Colonic mucosa (tissue), 4 donors: ENCODE results near the gene ZNF813. TPM values are rescaled to one million over a fixed set of nuclear protein-coding genes. Genes with fewer than 3 reads are reported as not detected.
"Not testable (repeated sequence)": the region's sequence is repeated elsewhere in the genome, so short reads cannot be mapped to it uniquely, and the experiment has no call there.

Experiments
- DNase-seq: peaks from one replicate; pipeline ENCODE4 v3.0.0-alpha.2; 2020
- H3K27ac ChIP-seq: fragments of 200-600 bp; one replicate; pipeline ENCODE4 v1.8.0; 2021
- H3K27me3 ChIP-seq: fragments of 200-600 bp; one replicate; pipeline ENCODE4 v1.8.0; 2021
- H3K36me3 ChIP-seq: fragments of 200-600 bp; one replicate; pipeline ENCODE4 v1.8.0; 2021
- H3K4me1 ChIP-seq: fragments of 200-600 bp; one replicate; pipeline ENCODE4 v1.8.0; 2021; ENCODE audit warnings: mild to moderate bottlenecking
- H3K4me3 ChIP-seq: fragments of 200-600 bp; one replicate; pipeline ENCODE4 v1.8.0; 2021
- H3K9ac ChIP-seq, 2 donors: one replicate each; pipeline ENCODE4 v1.7.0; 2013; ENCODE audit warnings: control low read depth in 2 of 2, low read depth in 2 of 2, low read length in 2 of 2
- H3K9me3 ChIP-seq: fragments of 200-600 bp; one replicate; pipeline ENCODE4 v1.8.0; 2021
- CTCF ChIP-seq: fragments of 200-600 bp; IDR thresholded peaks from one replicate; pipeline ENCODE4 v1.8.0; 2022; ENCODE audit warnings: antibody characterized with exemption, mild to moderate bottlenecking
- intact Hi-C: fragments of 100-400 bp; cut with DNase I; formaldehyde crosslinking; loops from one replicate; pipeline ENCODE4 v1.14.1; 2022
- total RNA-seq, 2 donors: library from RNA; stranded (reverse); fragmentation: NEBNext Ultra II Directional in 1 of 2; extraction: Animal tissue kit (Norgen Biotek cat#: 25700) in 1 of 2; gene quantifications; one replicate each; pipeline ENCODE4 v1.2.1, GENCODE V29; 2021
- donor health status: healthy.
- donor health status: DM: no; HTN: no; CAD: no.
- donor health status: DM: no; HTN: no; CAD: no.

ZNF813 gene
- total RNA-seq, 2 donors from 2014 or later = 3.6 to 4.9 TPM

- Histone ChIP-seq H3K4me1 (no peaks in the 10 kb centered on the region), H3K4me3 (no peak overlapping the region), H3K9me3 (no peaks in the 10 kb centered on the region), H3K27me3 (no peaks in the 10 kb centered on the region), H3K9ac (no peak overlapping the region), H3K36me3 (no peaks in the 10 kb centered on the region), H3K27ac (no peak overlapping the region)
- no peak for DNase-seq
- no peak for TF ChIP-seq CTCF
- intact Hi-C loops = loop anchor here (10.0 kb wide), 1 partner anchor 317 kb away; the partner anchor contains the start of gene ZNF665
Measured at GRCh38 chr19:53511357-53511756, 43.8 kb downstream of the ZNF813 start.

GRCh38 chr19:53511933-53512374 lies 44.4 kb downstream of the ZNF813 start:
- H3K4me3 ChIP-seq = no peak overlapping the region
- no peaks in the 10 kb centered on the region for H3K9me3 ChIP-seq
- H3K27ac ChIP-seq = no peak overlapping the region
- intact Hi-C loops = loop anchor here (10.0 kb wide), 1 partner anchor 317 kb away; the partner anchor contains the start of gene ZNF665
- no peak overlapping the region for H3K9ac ChIP-seq
- TF ChIP-seq CTCF = peak; percentile 31
- no peaks in the 10 kb centered on the region for H3K27me3 ChIP-seq
- H3K36me3 ChIP-seq = no peaks in the 10 kb centered on the region
- H3K4me1 ChIP-seq = no peaks in the 10 kb centered on the region
- peak; percentile 54 for DNase-seq

GRCh38 chr19:53515047-53515446 lies 47.5 kb downstream of the ZNF813 start:
- H3K9ac ChIP-seq, H3K9me3 ChIP-seq, H3K4me3 ChIP-seq, H3K36me3 ChIP-seq, H3K27me3 ChIP-seq, H3K4me1 ChIP-seq, DNase-seq, H3K27ac ChIP-seq: not testable (repeated sequence)
- intact Hi-C loops = loop anchor here (10.0 kb wide), 1 partner anchor 320 kb away; the partner anchor contains the start of gene ZNF665

GRCh38 chr19:53517114-53517741 lies 49.7 kb downstream of the ZNF813 start:
- DNase-seq = no peak
- H3K4me1 ChIP-seq = peaks cover 4% of the 10 kb centered on the region
- H3K9me3 ChIP-seq = no peaks in the 10 kb centered on the region
- no peak overlapping the region for H3K9ac ChIP-seq
- H3K27ac ChIP-seq = no peak overlapping the region
- H3K4me3 ChIP-seq = no peak overlapping the region
- no peak for TF ChIP-seq CTCF
- H3K27me3 ChIP-seq = no peaks in the 10 kb centered on the region
- H3K36me3 ChIP-seq = no peaks in the 10 kb centered on the region
- intact Hi-C loops = loop anchor here (10.0 kb wide), 1 partner anchor 322 kb away; the partner anchor contains the start of gene ZNF665

- Histone ChIP-seq H3K27me3 (no peaks in the 10 kb centered on the region), H3K27ac (no peak overlapping the region), H3K9ac (no peak overlapping the region), H3K4me3 (no peak overlapping the region), H3K4me1 (peaks cover 4% of the 10 kb centered on the region), H3K36me3 (no peaks in the 10 kb centered on the region), H3K9me3 (no peaks in the 10 kb centered on the region)
- intact Hi-C loops = loop anchor here (10.0 kb wide), 1 partner anchor 323 kb away; the partner anchor contains the start of gene ZNF665
- no peak for DNase-seq
- no peak for TF ChIP-seq CTCF
Measured at GRCh38 chr19:53518121-53518520, 50.6 kb downstream of the ZNF813 start.

GRCh38 chr19:53518716-53519115 lies 51.2 kb downstream of the ZNF813 start:
- no peaks in the 10 kb centered on the region for H3K9me3 ChIP-seq
- H3K27ac ChIP-seq = no peak overlapping the region
- no peak for TF ChIP-seq CTCF
- peaks cover 4% of the 10 kb centered on the region for H3K4me1 ChIP-seq
- no peaks in the 10 kb centered on the region for H3K36me3 ChIP-seq
- intact Hi-C loops = loop anchor here (10.0 kb wide), 1 partner anchor 324 kb away; the partner anchor contains the start of gene ZNF665
- H3K4me3 ChIP-seq = no peak overlapping the region
- H3K27me3 ChIP-seq = no peaks in the 10 kb centered on the region
- DNase-seq = no peak
- H3K9ac ChIP-seq = no peak overlapping the region
